ENCODE results near the gene PITPNM3. TPM values are rescaled to one million over a fixed set of nuclear protein-coding genes. Genes with fewer than 3 reads are reported as not detected.

The PITPNM3 gene
- polyA plus RNA-seq, 3 donors: 0.29 TPM; not detected in 2

DNA sequence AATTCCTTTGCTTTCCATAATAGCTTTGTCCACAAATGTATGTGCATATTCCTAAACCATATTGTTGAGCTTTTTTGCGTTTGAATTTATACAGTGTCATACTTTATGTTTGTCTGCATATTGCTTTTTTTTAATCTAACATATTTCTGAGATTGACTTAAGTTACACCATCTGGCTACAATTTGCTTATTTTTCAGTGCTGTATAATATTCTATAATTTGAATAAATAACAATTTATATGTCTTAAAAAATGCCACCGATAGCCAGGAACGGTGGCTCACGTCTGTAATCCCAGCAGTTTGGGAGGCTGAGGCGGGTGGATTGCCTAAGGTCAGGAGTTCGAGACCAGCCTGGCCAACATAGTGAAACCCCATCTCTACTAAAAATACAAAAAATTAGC, 113.6 kb downstream of the PITPNM3 start:
- DNase-seq: no peak

DNA sequence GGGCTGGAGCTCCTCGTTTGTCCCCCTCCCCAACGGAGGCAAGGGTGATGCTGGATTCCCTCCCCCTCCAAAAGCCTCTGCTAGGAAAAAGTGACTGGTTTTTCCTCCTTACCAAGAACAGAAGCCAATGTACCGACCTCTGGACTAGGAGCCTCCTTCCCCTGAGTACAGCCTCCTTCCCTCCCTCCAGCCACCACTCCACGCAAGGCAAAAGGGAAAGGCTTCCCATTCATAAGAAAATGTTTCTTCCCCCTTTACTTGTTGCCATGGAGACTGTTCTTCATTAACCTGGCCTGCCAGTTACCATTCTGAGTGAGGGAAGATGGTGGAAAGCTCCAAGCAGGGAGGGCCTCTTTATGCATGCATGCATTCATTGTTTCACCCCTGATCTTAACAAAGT, 116.4 kb downstream of the PITPNM3 start:
- no peak overlapping the region for H3K9ac ChIP-seq (ENCODE audit: insufficient read depth, low read length, poor library complexity, severe bottlenecking)
- peaks cover 4 to 13% of the 10 kb centered on the region in 2 donors for H3K27me3 ChIP-seq (ENCODE audit: control insufficient read depth in 2 of 2, insufficient read depth in 2 of 2, low read length in 2 of 2)
- H3K27me3 Mint-ChIP-seq (ENCODE audit: low read depth in 3 of 3): peaks cover 16 to 27% (median 16%) of the 10 kb centered on the region in 3 donors
- H3K4me1 ChIP-seq (ENCODE audit: control insufficient read depth in 1 of 2, insufficient read depth in 2 of 2, low read length in 2 of 2): peaks cover 16 to 20% of the 10 kb centered on the region in 2 donors
- no peak overlapping the region for H2AFZ ChIP-seq (ENCODE audit: insufficient read depth, low read depth, low read length, poor library complexity, severe bottlenecking)
- no peaks in the 10 kb centered on the region for H4K20me1 ChIP-seq (ENCODE audit: insufficient read depth, low read length)
- H3K79me2 ChIP-seq (ENCODE audit: insufficient read depth, low read length): peaks cover 7% of the 10 kb centered on the region
- H3K27ac Mint-ChIP-seq: no peak overlapping the region
- H3K4me3 Mint-ChIP-seq: peak overlapping the region in 1 of 2 donors; percentile 24
- peaks cover 21% of the 10 kb centered on the region for H3K4me1 Mint-ChIP-seq
- peaks cover 0 to 6% (median 0%) of the 10 kb centered on the region in 7 donors for H3K9me3 Mint-ChIP-seq
- no peaks in the 10 kb centered on the region for H3K9me3 ChIP-seq (replicated peaks in 1 of 2; ENCODE audit: control insufficient read depth in 1 of 2, insufficient read depth in 1 of 2, low read length in 2 of 2)
- H3K27ac ChIP-seq (ENCODE audit: low read depth in 1 of 2, low read length in 2 of 2): no peak overlapping the region
- H3K36me3 Mint-ChIP-seq: no peaks in the 10 kb centered on the region
- intact Hi-C loops (cut with micrococcal nuclease): loop anchor here (5.0 to 10.0 kb wide), 3 partner anchors 735 to 955 kb away; partner anchors contain the start of genes DERL2 (in 1 of the 2), MIS12 (in 1 of the 2) and NLRP1 (in 1 of the 2)
- DNase-seq: no peak
- H3K4me2 ChIP-seq (replicated peaks; ENCODE audit: extremely low read depth, low read length, poor library complexity, severe bottlenecking): no peak overlapping the region
- no peak for TF ChIP-seq CTCF (IDR thresholded peaks at IDR 0.05)
- WGBS (ENCODE audit: insufficient coverage): 79% methylated on average over 2 of the region's 4 CpGs
- H3K36me3 ChIP-seq (replicated peaks in 1 of 2; ENCODE audit: control insufficient read depth in 1 of 2, insufficient read depth in 2 of 2, low read length in 2 of 2): no peaks in the 10 kb centered on the region
- H3K4me3 ChIP-seq (replicated peaks in 1 of 3; ENCODE audit: low read depth in 2 of 3, low read length in 3 of 3): no peak overlapping the region

More for the DNA sequence above, 113.6 kb downstream of the PITPNM3 start:
- no peak overlapping the region for H3K4me2 ChIP-seq (replicated peaks; ENCODE audit: extremely low read depth, low read length, poor library complexity, severe bottlenecking)
- H3K9me3 Mint-ChIP-seq: peaks cover 0 to 6% (median 0%) of the 10 kb centered on the region in 7 donors
- H3K4me3 ChIP-seq (replicated peaks in 1 of 3; ENCODE audit: low read depth in 2 of 3, low read length in 3 of 3): no peak overlapping the region
- H3K27ac Mint-ChIP-seq: no peak overlapping the region
- no peak overlapping the region for H3K27ac ChIP-seq (ENCODE audit: low read depth in 1 of 2, low read length in 2 of 2)
- peaks cover 14% of the 10 kb centered on the region for H3K79me2 ChIP-seq (ENCODE audit: insufficient read depth, low read length)
- no peak overlapping the region for H3K4me3 Mint-ChIP-seq
- H3K9ac ChIP-seq (ENCODE audit: insufficient read depth, low read length, poor library complexity, severe bottlenecking): no peak overlapping the region
- no CpG with 5 or more reads among the region's 6 CpGs for WGBS (ENCODE audit: insufficient coverage)
- peaks cover 0 to 3% of the 10 kb centered on the region in 2 donors for H3K27me3 ChIP-seq (ENCODE audit: control insufficient read depth in 2 of 2, insufficient read depth in 2 of 2, low read length in 2 of 2)
- H3K36me3 ChIP-seq (replicated peaks in 1 of 2; ENCODE audit: control insufficient read depth in 1 of 2, insufficient read depth in 2 of 2, low read length in 2 of 2): peaks cover 4 to 10% of the 10 kb centered on the region in 2 donors
- H3K4me1 Mint-ChIP-seq: peaks cover 24% of the 10 kb centered on the region
- H4K20me1 ChIP-seq (ENCODE audit: insufficient read depth, low read length): no peaks in the 10 kb centered on the region
- intact Hi-C loops (cut with micrococcal nuclease): loop anchor here in 1 of 2 donors (5.0 to 10.0 kb wide), 2 partner anchors 860 to 958 kb away; partner anchors contain the start of genes DERL2, MIS12 and NLRP1
- peaks cover 6 to 18% of the 10 kb centered on the region in 2 donors for H3K36me3 Mint-ChIP-seq
- H3K9me3 ChIP-seq (replicated peaks in 1 of 2; ENCODE audit: control insufficient read depth in 1 of 2, insufficient read depth in 1 of 2, low read length in 2 of 2): no peaks in the 10 kb centered on the region
- no peak for TF ChIP-seq CTCF (IDR thresholded peaks at IDR 0.05)
- no peak overlapping the region for H2AFZ ChIP-seq (ENCODE audit: insufficient read depth, low read depth, low read length, poor library complexity, severe bottlenecking)
- H3K4me1 ChIP-seq (ENCODE audit: control insufficient read depth in 1 of 2, insufficient read depth in 2 of 2, low read length in 2 of 2): peaks cover 20 to 25% of the 10 kb centered on the region in 2 donors
- peaks cover 8 to 13% (median 13%) of the 10 kb centered on the region in 3 donors for H3K27me3 Mint-ChIP-seq (ENCODE audit: low read depth in 3 of 3)
